HG03196 (cell line): ENCODE results near the gene ADAMTS13.

Source experiments
- ATAC-seq: cut with Tn5 transposase; IDR thresholded peaks from one replicate; pipeline ENCODE4 v1.9.1; 2021; ENCODE audit not compliant: unreplicated experiment

The ADAMTS13 gene

GRCh38 chr9:133452562-133452961 is 30.4 kb downstream of the ADAMTS13 start:
- no peak for ATAC-seq

- no peak for ATAC-seq
Observed at GRCh38 chr9:133453651-133454050, 31.5 kb downstream of the ADAMTS13 start.

GRCh38 chr9:133454325-133454724 is 32.2 kb downstream of the ADAMTS13 start:
- no peak for ATAC-seq

- ATAC-seq, result no peak
Observed at GRCh38 chr9:133454943-133455673, 32.9 kb downstream of the ADAMTS13 start.

GRCh38 chr9:133455936-133456335 is 33.8 kb downstream of the ADAMTS13 start:
- ATAC-seq, result no peak

- no peak for ATAC-seq
Observed at GRCh38 chr9:133456409-133456808, 34.2 kb downstream of the ADAMTS13 start.

- no peak for ATAC-seq
Observed at GRCh38 chr9:133457233-133457632, 35.1 kb downstream of the ADAMTS13 start.

- ATAC-seq, result no peak
Observed at GRCh38 chr9:133457748-133458147, 35.6 kb downstream of the ADAMTS13 start.

- no peak for ATAC-seq
Observed at GRCh38 chr9:133458643-133459312, 36.6 kb downstream of the ADAMTS13 start.

- peak; percentile 60 for ATAC-seq
Observed at GRCh38 chr9:133459476-133460404, 37.6 kb downstream of the ADAMTS13 start, which contains the start of gene CACFD1. TSS of gene CACFD1 (plus strand) at chr9:133459978. CDS start at chr9:133460067, 89 bp downstream.

GRCh38 chr9:133460405-133461175 is 38.4 kb downstream of the ADAMTS13 start:
- peak; percentile 37 for ATAC-seq

GRCh38 chr9:133461975-133462374 is 39.8 kb downstream of the ADAMTS13 start:
- ATAC-seq, result no peak

- ATAC-seq, result no peak
Observed at GRCh38 chr9:133463234-133463863, 41.2 kb downstream of the ADAMTS13 start.

- ATAC-seq, result no peak
Observed at GRCh38 chr9:133463864-133464615, 41.9 kb downstream of the ADAMTS13 start.

- no peak for ATAC-seq
Observed at GRCh38 chr9:133464638-133465037, 42.5 kb downstream of the ADAMTS13 start.

- ATAC-seq, result no peak
Observed at GRCh38 chr9:133465984-133466383, 43.8 kb downstream of the ADAMTS13 start.

- ATAC-seq, result no peak
Observed at GRCh38 chr9:133467101-133467500, 44.9 kb downstream of the ADAMTS13 start.

- no peak for ATAC-seq
Observed at GRCh38 chr9:133468374-133468773, 46.2 kb downstream of the ADAMTS13 start.

- ATAC-seq, result no peak
Observed at GRCh38 chr9:133468777-133469421, 46.7 kb downstream of the ADAMTS13 start.
